ENCODE measurements around the gene CD28.

Gene CD28

GRCh38 chr2:203713381-203713780 is 6.9 kb downstream of the CD28 start:
- in situ Hi-C loops (cut with HindIII; ENCODE audit: low sequenced_read_pairs) = no loop called here

- in situ Hi-C loops (cut with HindIII; ENCODE audit: low sequenced_read_pairs) = no loop called here
These were observed 7.7 kb downstream of the CD28 start for GRCh38 chr2:203714112-203714511.

GRCh38 chr2:203715744-203716143 is 9.3 kb downstream of the CD28 start:
- in situ Hi-C loops (cut with HindIII; ENCODE audit: low sequenced_read_pairs) = no loop called here

GRCh38 chr2:203718087-203718486 is 11.6 kb downstream of the CD28 start:
- in situ Hi-C loops (cut with HindIII; ENCODE audit: low sequenced_read_pairs) = no loop called here

- in situ Hi-C loops (cut with HindIII; ENCODE audit: low sequenced_read_pairs) = no loop called here
These were observed 13.3 kb downstream of the CD28 start for GRCh38 chr2:203719456-203720410.

GRCh38 chr2:203720915-203721672 is 14.7 kb downstream of the CD28 start:
- in situ Hi-C loops (cut with HindIII; ENCODE audit: low sequenced_read_pairs) = no loop called here

- in situ Hi-C loops (cut with HindIII; ENCODE audit: low sequenced_read_pairs) = no loop called here
These were observed 15.4 kb downstream of the CD28 start for GRCh38 chr2:203721781-203722300.

- in situ Hi-C loops (cut with HindIII; ENCODE audit: low sequenced_read_pairs) = no loop called here
These were observed 16.0 kb downstream of the CD28 start for GRCh38 chr2:203722411-203722810.

- in situ Hi-C loops (cut with HindIII; ENCODE audit: low sequenced_read_pairs) = no loop called here
These were observed 21.9 kb downstream of the CD28 start for GRCh38 chr2:203728321-203728720.

GRCh38 chr2:203730076-203730729 is 23.8 kb downstream of the CD28 start:
- in situ Hi-C loops (cut with HindIII; ENCODE audit: low sequenced_read_pairs) = no loop called here

- in situ Hi-C loops (cut with HindIII; ENCODE audit: low sequenced_read_pairs) = no loop called here
These were observed 24.4 kb downstream of the CD28 start for GRCh38 chr2:203730883-203731282.

- in situ Hi-C loops (cut with HindIII; ENCODE audit: low sequenced_read_pairs) = no loop called here
These were observed 25.9 kb downstream of the CD28 start for GRCh38 chr2:203732092-203732952.

- in situ Hi-C loops (cut with HindIII; ENCODE audit: low sequenced_read_pairs) = no loop called here
These were observed 26.6 kb downstream of the CD28 start for GRCh38 chr2:203732953-203733510.

GRCh38 chr2:203733684-203734083 is 27.2 kb downstream of the CD28 start:
- in situ Hi-C loops (cut with HindIII; ENCODE audit: low sequenced_read_pairs) = no loop called here

GRCh38 chr2:203734276-203734983 is 28.0 kb downstream of the CD28 start:
- in situ Hi-C loops (cut with HindIII; ENCODE audit: low sequenced_read_pairs) = no loop called here

GRCh38 chr2:203737360-203737759 is 30.9 kb downstream of the CD28 start:
- in situ Hi-C loops (cut with HindIII; ENCODE audit: low sequenced_read_pairs) = no loop called here

GRCh38 chr2:203739351-203739750 is 32.9 kb downstream of the CD28 start:
- in situ Hi-C loops (cut with HindIII; ENCODE audit: low sequenced_read_pairs) = no loop called here

GRCh38 chr2:203740871-203741281 is 34.4 kb downstream of the CD28 start:
- in situ Hi-C loops (cut with HindIII; ENCODE audit: low sequenced_read_pairs) = no loop called here

- in situ Hi-C loops (cut with HindIII; ENCODE audit: low sequenced_read_pairs) = no loop called here
These were observed 35.1 kb downstream of the CD28 start for GRCh38 chr2:203741566-203741965.

Data from endothelial cell of hepatic sinusoid (primary cell).